Fibroblast of upper back skin (primary cell): ENCODE data around the gene TBRG4.
"Not testable (repeated sequence)": the region's sequence is repeated elsewhere in the genome, so short reads cannot be mapped to it uniquely, and the experiment has no call there.

Experiments
- DNase-seq: peaks from one replicate; pipeline ENCODE4 v3.0.0-alpha.2; 2013

Gene TBRG4

DNA sequence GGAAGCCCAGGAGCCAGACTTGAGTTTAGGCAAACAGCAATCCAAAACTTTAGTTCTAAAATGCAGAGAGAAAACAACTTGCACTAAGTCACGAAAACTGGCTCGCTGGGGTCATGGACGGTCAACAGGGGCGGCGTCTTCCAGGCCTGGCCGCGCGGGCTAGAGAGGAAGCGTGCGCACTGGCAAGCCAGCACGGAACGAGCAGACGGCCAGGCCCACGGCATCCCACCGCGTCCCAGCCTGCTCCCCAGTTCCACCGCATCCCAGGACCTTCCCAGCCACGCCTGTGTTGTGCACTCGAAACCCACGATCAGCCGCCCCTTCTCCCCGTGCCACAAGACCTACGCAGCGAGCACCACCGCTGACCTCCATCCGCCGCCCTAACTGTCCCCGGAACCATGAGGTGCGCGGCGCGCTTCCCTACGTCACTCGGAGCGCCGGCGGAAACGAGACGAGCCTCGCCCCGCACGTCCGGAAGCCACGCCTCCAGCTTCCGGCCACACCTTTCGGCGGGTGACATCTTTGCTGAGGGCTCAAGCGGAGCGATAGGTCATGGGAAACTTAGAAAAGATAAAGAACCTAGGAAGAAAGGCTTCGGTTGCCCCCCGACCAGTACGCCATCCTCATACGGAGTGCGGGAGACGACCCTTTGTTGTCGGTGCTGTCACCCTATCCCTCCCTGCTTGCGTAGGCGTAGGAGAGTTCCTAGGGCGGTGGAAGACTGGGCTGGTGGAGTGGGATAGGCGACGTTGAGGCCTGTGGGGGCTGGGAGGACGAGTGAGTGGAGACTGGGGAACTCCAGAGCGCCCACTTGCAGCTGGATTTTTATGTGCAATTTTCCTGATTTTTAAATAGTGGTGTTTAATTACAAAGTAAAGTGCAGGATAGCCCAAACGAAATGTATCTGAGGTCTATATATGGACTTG, at the start of gene TBRG4:
TBRG4 (minus strand) TSS at position 400 of the 926 bp plus-strand sequence. CDS start 2,460 bp downstream, outside the sequence.
- peak; percentile 92 for DNase-seq

DNA sequence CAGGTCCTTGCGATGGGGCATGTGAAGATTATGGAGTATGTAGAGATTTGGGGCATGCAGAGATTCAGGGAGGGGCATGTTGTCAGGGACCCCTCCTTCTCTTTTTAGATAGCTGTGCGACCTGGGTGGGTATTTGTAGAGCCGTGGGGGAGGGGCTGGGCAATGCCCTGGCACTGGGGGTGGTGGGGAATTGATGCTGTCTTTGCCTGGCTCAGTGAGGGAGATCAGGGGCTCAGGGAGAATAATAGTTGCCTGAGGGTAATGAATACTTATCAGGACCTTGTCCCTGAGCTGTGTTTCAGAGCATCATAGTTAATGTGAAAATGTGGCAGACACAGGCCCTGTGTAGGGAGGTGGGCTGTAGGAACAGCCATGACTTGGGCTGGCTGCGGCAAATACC, 49.6 kb upstream of the TBRG4 start:
- DNase-seq = no peak

DNA sequence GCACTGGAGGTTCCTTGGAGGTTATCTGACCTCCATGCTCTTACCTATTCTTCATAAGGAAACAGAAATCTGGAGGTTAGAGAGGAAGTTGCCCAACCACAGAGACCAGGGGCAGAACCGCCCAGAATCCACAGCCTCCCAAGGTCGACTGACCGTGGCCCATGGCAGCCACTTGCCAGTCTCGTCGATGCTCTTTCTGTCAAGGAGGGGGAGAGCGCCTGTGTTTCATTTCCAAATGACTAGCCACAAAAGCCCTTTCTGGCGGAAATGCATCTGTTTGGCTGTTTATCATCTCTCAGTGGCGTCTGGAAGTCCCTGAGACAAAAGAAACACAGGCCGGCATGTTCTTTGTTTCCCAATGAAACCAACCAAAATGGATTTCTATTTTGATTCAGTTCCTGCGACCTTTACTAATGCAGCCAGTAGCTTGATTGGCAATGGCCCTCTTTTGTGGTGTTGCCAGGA, 49.0 kb upstream of the TBRG4 start:
- no peak for DNase-seq

DNA sequence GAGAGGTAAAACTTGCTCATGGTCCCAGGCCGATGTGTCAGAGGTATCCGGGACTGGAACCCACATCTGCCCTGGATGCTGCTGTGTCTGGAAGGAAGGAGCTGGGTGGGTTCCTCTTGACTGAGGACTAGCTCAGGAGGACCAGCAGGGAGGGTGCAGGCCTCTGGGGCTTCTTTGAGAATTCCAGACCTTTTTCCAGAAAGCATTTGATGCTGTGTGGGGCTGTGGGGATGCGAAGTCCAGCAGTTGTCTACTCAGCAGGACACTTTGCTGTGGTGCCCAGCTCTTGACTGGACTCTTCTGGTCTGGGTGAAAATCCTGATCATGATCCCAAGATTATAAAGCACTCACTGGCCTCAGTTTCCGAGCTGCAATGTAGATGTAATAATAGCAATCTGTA, 47.8 kb upstream of the TBRG4 start:
- no peak for DNase-seq

GRCh38 chr7:45158471-45158870, 47.0 kb upstream of the TBRG4 start:
- DNase-seq = no peak

DNA sequence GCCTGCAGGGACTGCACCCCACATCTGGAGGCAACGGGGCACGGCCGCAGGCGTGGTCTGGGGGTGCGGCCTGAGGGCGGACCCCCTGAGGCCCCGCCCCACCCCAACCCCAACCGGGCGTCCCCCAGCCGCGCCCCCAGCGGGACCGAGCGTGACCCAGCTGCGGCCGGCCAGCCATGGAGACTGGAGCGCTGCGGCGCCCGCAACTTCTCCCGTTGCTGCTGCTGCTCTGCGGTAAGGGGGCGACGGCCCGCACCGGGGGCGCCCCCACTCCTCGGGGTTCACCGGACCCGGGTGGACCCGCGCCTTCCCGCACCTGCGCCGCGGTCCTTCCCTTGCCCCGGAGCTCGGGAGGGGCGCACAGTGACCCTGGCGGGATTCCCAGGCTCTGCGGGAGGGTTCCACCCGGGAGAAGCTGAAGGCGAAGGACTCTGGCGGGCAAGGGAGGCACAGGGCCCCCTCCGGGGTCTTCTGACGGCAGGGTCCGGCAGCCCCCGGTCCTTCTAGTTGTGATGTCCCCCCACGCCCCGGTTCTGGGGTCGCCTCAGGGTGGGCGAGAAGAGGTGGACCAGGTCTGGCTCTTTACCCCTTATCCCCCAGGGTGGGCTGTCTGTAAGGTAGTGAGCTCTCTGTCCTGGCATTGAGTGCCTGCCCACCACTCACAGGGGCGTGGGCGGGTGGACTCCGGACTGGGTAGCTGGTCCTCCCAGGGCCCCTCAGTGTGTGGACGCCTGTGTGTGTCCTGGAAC, 46.3 kb upstream of the TBRG4 start, which contains the start of gene RAMP3:
RAMP3 (plus strand) TSS at position 139 of the 749 bp plus-strand sequence; CDS start at position 177, 38 bp downstream.
- DNase-seq = no peak

- DNase-seq = no peak
These were observed 45.8 kb upstream of the TBRG4 start for GRCh38 chr7:45157286-45157652.

DNA sequence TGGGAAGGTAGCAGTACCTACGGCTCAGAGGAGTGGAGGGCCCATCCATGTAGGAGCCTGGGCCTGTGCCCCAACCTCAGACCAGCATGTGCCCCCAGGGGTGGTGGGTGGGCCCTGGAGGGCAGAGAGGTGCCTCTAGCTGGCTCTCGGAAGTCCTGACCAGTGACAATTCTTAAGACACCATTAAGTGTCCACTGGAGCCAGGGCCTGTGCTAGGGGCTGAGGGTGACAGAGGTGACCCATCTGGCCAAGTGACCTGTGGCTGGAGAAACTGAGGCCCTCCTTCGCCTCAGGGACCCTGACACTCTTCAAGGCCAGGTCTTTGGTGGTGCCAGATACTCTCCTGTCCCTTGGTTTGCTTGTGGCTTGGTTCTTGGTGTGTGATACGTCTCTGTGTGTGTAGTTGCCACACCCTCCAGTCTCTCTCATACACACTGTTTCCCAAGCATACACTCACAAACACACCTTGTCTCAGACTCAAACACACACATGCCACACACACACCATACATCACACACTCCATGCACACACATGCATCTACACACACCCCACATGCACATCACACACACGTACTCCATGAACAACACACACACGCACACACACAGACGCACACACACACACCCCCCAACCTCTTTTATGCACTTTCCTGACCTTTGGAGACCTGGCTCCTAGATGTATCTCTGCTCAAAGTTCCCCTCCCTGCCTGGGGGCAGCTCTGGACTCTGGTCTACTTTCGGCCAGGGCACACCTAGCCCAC, 45.2 kb upstream of the TBRG4 start:
- no peak for DNase-seq

DNA sequence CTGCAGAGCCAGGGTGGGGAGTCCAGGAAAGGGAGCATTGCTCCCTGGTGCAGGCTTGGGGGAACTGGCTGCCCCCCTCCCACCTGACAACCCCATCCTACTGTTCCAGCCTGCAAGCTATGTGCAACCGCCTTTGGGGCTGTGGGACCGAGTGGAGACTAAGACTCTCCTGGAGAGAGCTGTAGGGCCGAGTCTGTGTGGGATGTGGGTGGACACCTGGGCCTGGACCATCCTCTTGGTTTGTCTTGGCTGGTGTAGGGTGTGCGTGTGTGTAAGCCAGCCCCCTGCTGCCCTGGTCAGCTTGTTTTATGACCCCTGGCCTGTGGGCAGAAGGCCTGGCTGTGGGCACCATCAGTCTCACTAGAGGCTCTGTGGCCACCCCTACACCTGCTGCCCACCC, 44.4 kb upstream of the TBRG4 start:
- DNase-seq = no peak

- no peak for DNase-seq
These were observed 43.9 kb upstream of the TBRG4 start for GRCh38 chr7:45155357-45155900.

GRCh38 chr7:45153861-45154260, 42.4 kb upstream of the TBRG4 start:
- DNase-seq = not testable (repeated sequence)

DNA sequence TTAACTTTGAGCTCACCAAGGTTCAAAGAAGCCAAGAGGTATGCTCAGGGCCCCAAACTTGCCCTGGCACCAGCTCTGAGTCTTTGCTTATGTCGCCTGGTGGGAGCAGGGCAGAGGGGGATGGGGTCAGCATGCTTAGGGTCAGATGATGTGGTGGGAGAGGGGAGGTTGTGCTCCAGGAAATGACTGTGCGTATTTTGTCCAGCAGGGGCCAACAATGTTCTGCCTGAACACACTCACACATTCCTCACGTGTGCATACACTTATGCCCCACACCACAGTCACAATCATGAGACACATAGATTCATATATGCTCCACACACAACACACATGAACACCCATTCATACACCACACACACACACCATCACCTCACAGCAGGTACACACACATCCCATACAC, 41.7 kb upstream of the TBRG4 start:
- no peak for DNase-seq

GRCh38 chr7:45151967-45152366, 40.5 kb upstream of the TBRG4 start:
- no peak for DNase-seq

- no peak for DNase-seq
These were observed 39.7 kb upstream of the TBRG4 start for GRCh38 chr7:45151131-45151684.

GRCh38 chr7:45150199-45150598, 38.7 kb upstream of the TBRG4 start:
- DNase-seq = no peak

DNA sequence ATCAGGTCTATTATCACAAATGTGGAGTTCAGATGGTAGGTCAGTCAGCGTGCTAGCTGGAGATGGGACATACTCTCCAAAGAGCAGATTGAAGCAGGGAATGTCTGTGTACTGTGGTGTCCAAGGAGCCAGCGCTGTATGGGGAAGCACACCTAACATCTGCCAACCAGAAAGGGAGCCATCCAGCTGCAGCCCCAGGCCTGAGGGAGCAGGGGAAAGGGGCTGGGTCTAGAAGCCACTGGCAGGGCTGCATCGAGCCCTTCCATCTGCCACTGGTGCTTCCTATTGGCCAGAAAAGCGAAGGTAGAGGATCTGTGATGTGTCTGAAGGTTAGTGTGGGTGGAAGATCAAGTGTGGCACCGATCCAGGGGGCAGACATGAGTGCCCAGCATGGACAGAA, 38.1 kb upstream of the TBRG4 start:
- DNase-seq = no peak

DNA sequence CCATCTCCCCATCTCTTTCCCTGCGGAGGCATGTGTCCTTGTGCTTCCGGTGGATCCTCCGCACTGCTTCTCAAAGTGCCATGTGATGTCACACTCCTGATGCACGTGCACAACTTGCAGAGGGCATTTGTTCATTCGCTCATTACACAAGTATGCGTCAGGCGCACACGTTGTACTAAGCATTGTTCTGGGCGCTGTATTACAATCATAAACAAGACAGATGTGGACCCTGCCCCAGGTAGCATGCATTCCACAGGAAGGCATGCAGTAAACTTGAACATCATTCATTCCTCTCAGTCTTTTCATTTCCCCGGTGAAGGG, 37.1 kb upstream of the TBRG4 start:
- no peak for DNase-seq

- DNase-seq = no peak
These were observed 36.6 kb upstream of the TBRG4 start for GRCh38 chr7:45147858-45148652.

- DNase-seq = no peak
These were observed 35.3 kb upstream of the TBRG4 start for GRCh38 chr7:45146531-45147379.

DNA sequence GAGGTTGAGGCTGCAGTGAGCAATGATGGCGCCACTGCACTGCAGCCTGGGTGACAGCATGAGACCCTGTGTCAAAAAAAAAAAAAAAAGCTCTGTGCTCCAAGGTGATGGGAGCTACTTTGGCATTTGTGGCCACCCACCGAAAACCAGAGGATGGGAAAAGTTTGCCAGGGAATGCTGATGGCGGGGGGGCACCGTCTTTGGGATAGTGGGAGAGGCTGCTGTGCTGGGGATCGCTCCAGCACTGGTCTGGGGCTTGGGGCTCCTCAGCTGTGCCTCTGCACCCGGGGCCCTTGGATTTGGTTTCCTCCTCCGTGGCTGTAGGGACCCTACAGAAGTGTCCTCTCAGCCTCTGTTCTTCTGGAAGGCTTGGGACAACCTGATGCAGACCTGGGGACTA, 34.4 kb upstream of the TBRG4 start:
- no peak for DNase-seq

DNA sequence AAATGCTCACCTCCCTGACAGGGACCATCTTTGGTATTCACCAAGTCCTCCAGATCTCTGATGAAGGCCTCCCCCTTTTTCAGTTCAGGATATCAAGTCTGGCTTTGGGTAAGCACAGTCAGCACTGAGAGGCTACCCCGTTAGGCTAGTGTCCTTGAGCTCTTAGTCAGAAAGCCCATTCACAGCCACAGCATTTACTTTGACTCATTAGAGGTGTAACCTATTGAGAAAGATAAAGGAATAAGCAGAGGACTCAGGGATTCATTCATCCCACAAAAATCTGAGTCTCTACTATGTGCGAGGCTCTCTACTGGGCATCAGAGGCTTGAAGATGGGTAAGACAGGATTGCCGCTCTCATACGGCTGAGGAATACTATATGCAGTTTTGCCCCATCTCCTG, 32.1 kb upstream of the TBRG4 start:
- peak; percentile 11 for DNase-seq
